Metanephros (tissue), 2 donors: ENCODE data around the gene RNF5. TPM values are rescaled to one million over a fixed set of nuclear protein-coding genes. Genes with fewer than 3 reads are reported as not detected.

Source experiments
- small RNA-seq: library from RNA; depleted of rRNA; stranded (forward); fragments of <200 nt; gene quantifications from one replicate; pipeline ENCODE3, GENCODE V24; 2014; ENCODE audit warnings: low replicate concordance
- total RNA-seq: library from RNA; depleted of rRNA; stranded (reverse); fragments of >200 nt; gene quantifications from one replicate; pipeline ENCODE4 v1.2.3, GENCODE V29; 2014

Gene RNF5
- total RNA-seq = 65.9 TPM

GRCh38 chr6:32177788-32178546 lies at the start of gene RNF5:
Gene RNF5, plus strand, starts transcription at chr6:32178405. Its CDS starts 107 bp downstream, at chr6:32178512.

DNA sequence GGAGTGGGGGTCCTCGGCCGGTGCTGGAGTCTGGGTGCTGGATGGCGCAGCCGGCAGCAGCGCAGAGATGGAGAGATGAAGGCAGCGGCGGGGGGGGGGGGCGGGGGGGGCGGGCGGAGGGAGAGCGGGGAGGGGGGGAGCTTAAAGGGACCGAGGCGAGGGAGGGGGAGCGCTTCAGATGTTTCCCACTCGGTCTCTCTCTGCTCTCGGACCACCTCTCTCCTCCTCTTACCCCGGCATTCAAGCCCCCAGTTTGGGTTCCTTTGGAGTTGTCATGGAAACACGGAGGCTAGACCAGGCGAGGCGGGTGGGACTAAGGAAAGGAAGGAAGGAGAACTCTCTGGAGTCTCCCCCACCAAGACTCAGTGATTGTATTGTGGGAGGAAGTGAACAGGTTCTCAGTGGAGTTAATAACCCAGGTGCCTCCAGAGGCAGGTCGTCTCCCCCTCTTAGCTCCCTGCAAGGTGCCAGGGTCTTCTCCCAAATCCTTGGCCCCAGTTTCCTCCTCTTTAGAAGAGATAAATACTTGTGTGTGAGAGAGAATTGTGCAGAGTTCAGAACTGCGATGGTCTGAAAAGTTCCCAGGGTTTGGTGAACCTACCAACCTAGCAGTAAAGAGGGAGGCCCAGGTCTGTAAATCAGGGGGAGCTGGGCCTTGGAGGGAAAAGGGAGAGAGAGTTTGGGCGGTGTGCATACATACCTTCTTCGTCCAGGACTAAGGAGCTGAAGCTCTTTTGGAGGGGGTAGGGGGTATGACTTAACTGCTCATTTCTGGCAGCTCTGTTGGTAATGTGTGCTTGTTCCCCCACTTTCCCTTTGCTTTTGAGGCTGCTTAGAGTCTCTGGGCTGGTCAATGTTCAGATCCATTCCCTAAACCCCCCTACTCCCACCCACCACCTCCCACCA lies 26.1 kb upstream of the RNF5 start, which contains the start of gene PRRT1:
PRRT1 (minus strand) TSS at position 77 of the 906 bp plus-strand sequence. CDS start 112 bp downstream, outside the sequence.

DNA sequence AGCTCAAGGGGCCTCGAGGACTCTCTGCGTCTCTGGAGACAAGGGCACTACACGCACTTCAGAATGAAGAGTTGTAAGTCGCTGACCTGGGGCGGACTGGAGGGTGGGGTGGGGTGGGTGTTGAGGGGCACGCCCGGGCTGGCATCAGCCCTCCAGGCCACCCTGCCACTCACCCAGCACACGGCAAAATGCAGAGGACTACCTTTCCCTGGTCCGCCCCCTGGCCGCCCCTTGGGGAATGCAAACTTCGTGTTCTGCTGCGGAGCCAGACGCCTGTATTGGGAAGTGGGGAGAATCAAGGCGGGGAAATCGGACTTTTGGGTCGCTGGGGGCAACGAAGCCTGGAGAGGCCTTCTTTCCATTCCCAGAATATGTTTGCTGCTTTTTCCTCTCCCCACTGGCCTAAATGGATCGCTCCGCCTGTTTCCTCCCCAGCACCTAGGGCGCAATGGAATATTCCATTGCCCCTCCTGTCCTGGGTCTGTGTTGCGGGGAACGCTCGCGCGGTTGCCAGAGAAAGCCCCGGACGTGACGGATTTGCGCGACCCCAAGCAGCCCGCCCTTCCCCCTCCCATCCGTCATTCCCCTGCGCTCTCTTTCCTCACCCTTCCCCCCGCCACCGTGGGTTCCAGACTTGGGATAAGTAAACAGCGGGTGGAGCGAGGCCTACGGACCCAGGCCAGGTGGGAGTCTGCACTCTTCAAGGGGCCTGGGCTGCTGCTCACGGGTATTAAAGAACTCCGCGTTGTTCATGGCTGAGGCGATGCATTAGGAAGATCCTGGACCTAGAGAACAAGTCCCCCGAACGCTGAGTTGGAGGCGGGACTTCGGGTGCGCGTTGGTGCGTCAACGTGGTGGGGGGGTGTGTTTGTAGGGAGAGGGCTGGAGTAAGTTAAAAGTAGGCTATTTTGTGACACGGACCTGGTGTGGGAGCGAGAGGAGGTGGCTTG lies 24.4 kb upstream of the RNF5 start, which contains the start of gene PPT2:
PPT2 (plus strand) TSS at position 578 of the 950 bp plus-strand sequence. CDS start 454 bp downstream, outside the sequence.

GRCh38 chr6:32164295-32164694 lies 13.9 kb upstream of the RNF5 start, which contains the start of gene EGFL8:
Gene EGFL8, plus strand, starts transcription at chr6:32164595. Its CDS starts 1,571 bp downstream, at chr6:32166166.

GRCh38 chr6:32175711-32176475 lies 2.3 kb upstream of the RNF5 start, which contains the start of gene AGPAT1:
Gene AGPAT1, minus strand, starts transcription at chr6:32176084. Its CDS starts 4,588 bp downstream, at chr6:32171496.

DNA sequence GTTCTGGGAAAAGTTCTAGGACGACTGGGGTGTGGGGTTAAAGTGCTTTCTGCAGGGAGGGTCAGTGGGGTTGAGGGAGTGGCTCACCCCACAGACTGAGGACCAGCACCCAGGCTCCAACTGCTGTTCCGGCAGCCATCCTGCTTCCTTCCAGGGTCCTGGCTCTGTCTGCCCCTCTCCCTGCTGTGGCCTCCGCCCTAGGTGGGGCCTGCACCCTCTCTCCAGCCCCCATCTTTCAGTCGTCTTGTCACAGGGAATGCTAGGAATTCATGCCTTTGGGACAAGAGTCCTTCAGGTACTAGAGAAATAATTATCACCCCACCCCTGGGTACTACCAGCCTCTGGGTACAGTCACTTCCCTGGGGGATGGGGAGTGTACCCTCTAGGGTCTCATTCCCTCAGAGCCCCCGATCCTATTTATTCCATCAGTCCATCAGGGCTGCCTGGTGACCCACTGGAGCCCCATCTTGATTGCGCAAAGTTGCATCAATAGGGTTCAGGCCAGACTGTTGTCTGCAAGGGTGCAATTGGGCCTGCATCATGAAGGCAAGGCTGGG lies 6.0 kb downstream of the RNF5 start, which contains the start of gene AGER:
AGER (minus strand) TSS at position 170 of the 557 bp plus-strand sequence; CDS start at position 139, 31 bp downstream.

GRCh38 chr6:32190054-32190851 lies 12.0 kb downstream of the RNF5 start, which contains the start of gene PBX2:
Gene PBX2, minus strand, starts transcription at chr6:32190202. Its CDS starts 287 bp downstream, at chr6:32189915.

GRCh38 chr6:32192608-32193039 lies 14.4 kb downstream of the RNF5 start, which contains the start of gene GPSM3:
Gene GPSM3, minus strand, starts transcription at chr6:32192643. Its CDS starts 130 bp downstream, at chr6:32192513.

GRCh38 chr6:32223258-32224235 lies 45.3 kb downstream of the RNF5 start, which contains the start of gene NOTCH4:
Gene NOTCH4, minus strand, starts transcription at chr6:32224067. Its CDS starts 139 bp downstream, at chr6:32223928.

Small RNAs within 50 kb of the gene (small RNA-seq; reads per million reads assigned to genes)
- gene AL662884.1 = not detected
- gene MIR6833 = not detected

Other genes starting within 250 kb of the RNF5 start
- 9.9 TPM for gene CFB, start 232.3 kb upstream of the RNF5 start, total RNA-seq
- gene NELFE, start 219.4 kb upstream of the RNF5 start, total RNA-seq = 50.0 TPM
- gene SKIC2, start 219.2 kb upstream of the RNF5 start, total RNA-seq = 53.5 TPM
- 20.1 TPM for gene DXO, start 206.3 kb upstream of the RNF5 start, total RNA-seq
- 48.4 TPM for gene C4A, start 196.3 kb upstream of the RNF5 start, total RNA-seq
- gene C4B, start 163.6 kb upstream of the RNF5 start, total RNA-seq = 45.4 TPM
- gene CYP21A2, start 140.0 kb upstream of the RNF5 start, total RNA-seq = 0.64 TPM
- 52.8 TPM for gene TNXB, start 69.1 kb upstream of the RNF5 start, total RNA-seq
- gene ATF6B, start 50.2 kb upstream of the RNF5 start, total RNA-seq = 49.8 TPM
- gene FKBPL, start 48.1 kb upstream of the RNF5 start, total RNA-seq = 4.4 TPM
- gene PRRT1, start 26.5 kb upstream of the RNF5 start, total RNA-seq = 1.9 TPM
- 39.3 TPM for gene PPT2, start 24.3 kb upstream of the RNF5 start, total RNA-seq
- gene EGFL8, start 13.8 kb upstream of the RNF5 start, total RNA-seq = 14.0 TPM
- gene AGPAT1, start 2.3 kb upstream of the RNF5 start, total RNA-seq = 29.7 TPM
- gene AGER, start 5.8 kb downstream of the RNF5 start, total RNA-seq = 6.0 TPM
- gene PBX2, start 11.8 kb downstream of the RNF5 start, total RNA-seq = 86.2 TPM
- gene GPSM3, start 14.2 kb downstream of the RNF5 start, total RNA-seq = 7.8 TPM
- 22.2 TPM for gene NOTCH4, start 45.7 kb downstream of the RNF5 start, total RNA-seq
- not detected for gene TSBP1, start 193.5 kb downstream of the RNF5 start, total RNA-seq
- not detected for gene BTNL2, start 228.8 kb downstream of the RNF5 start, total RNA-seq